Hepatocyte (in vitro differentiated cells): ENCODE results near the gene TIMD4.
"Not testable (repeated sequence)": the region's sequence is repeated elsewhere in the genome, so short reads cannot be mapped to it uniquely, and the experiment has no call there.

Experiments
- CTCF ChIP-seq: fragments of 200-600 bp; sonication (generic); IDR thresholded peaks from 2 replicates; pipeline ENCODE4 v1.5.1; 2016; ENCODE audit warnings: antibody characterized with exemption, mild to moderate bottlenecking; ENCODE audit not compliant: poor library complexity
- EZH2 ChIP-seq: fragments of 200-600 bp; sonication (generic); IDR thresholded peaks from 2 replicates; pipeline ENCODE4 v1.6.1; 2016; ENCODE audit warnings: antibody characterized with exemption, mild to moderate bottlenecking, borderline replicate concordance

- TF ChIP-seq EZH2, CTCF: not testable (repeated sequence)
Observed at GRCh38 chr5:156940462-156940861, 22.6 kb downstream of the TIMD4 start.
